Measurements from ENCODE around the gene MLN.

The MLN gene

GRCh38 chr6:33746036-33746600 lies 57.7 kb downstream of the MLN start:
- Histone ChIP-seq H3K9me2 (replicated peaks; ENCODE audit: low read depth, low read length) (no peaks in the 10 kb centered on the region), H3K9ac (ENCODE audit: low read depth, low read length, poor library complexity, severe bottlenecking) (no peak overlapping the region), H3K9me3 (ENCODE audit: insufficient read depth, low read depth, low read length) (no peaks in the 10 kb centered on the region), H3K4me2 (ENCODE audit: low read depth, low read length, poor library complexity, severe bottlenecking) (no peak overlapping the region), H3K4me1 (ENCODE audit: insufficient read depth, low read length, poor library complexity, severe bottlenecking) (peaks cover 18% of the 10 kb centered on the region), H4K20me1 (ENCODE audit: insufficient read depth, low read length, poor library complexity, severe bottlenecking) (no peaks in the 10 kb centered on the region), H3K36me3 (ENCODE audit: insufficient read depth, low read length) (no peaks in the 10 kb centered on the region), H3K79me2 (ENCODE audit: insufficient read depth, low read length) (no peaks in the 10 kb centered on the region), H3F3A (ENCODE audit: low read depth) (no peaks in the 10 kb centered on the region), H3K4me3 (ENCODE audit: low read length, poor library complexity, severe bottlenecking) (no peak overlapping the region), H3K27me3 (ENCODE audit: insufficient read depth, low read length, poor library complexity, severe bottlenecking) (no peaks in the 10 kb centered on the region), H2AFZ (ENCODE audit: low read length) (no peak overlapping the region)
- TF ChIP-seq EZH2phosphoT487 (IDR thresholded peaks at IDR 0.05; ENCODE audit: borderline replicate concordance), result no peak

GRCh38 chr6:33745548-33745947 lies 58.3 kb downstream of the MLN start:
- H3F3A ChIP-seq (ENCODE audit: low read depth), result no peaks in the 10 kb centered on the region
- no peaks in the 10 kb centered on the region for H3K9me2 ChIP-seq (replicated peaks; ENCODE audit: low read depth, low read length)
- no peaks in the 10 kb centered on the region for H4K20me1 ChIP-seq (ENCODE audit: insufficient read depth, low read length, poor library complexity, severe bottlenecking)
- H2AFZ ChIP-seq (ENCODE audit: low read length), result no peak overlapping the region
- peaks cover 18% of the 10 kb centered on the region for H3K4me1 ChIP-seq (ENCODE audit: insufficient read depth, low read length, poor library complexity, severe bottlenecking)
- H3K9ac ChIP-seq (ENCODE audit: low read depth, low read length, poor library complexity, severe bottlenecking), result peak overlapping the region; percentile 59
- H3K36me3 ChIP-seq (ENCODE audit: insufficient read depth, low read length), result no peaks in the 10 kb centered on the region
- no peaks in the 10 kb centered on the region for H3K79me2 ChIP-seq (ENCODE audit: insufficient read depth, low read length)
- no peaks in the 10 kb centered on the region for H3K27me3 ChIP-seq (ENCODE audit: insufficient read depth, low read length, poor library complexity, severe bottlenecking)
- no peak for TF ChIP-seq CTCF (conservative IDR thresholded peaks at IDR 0.05; ENCODE audit: low read length)
- no peak for TF ChIP-seq EZH2phosphoT487 (IDR thresholded peaks at IDR 0.05; ENCODE audit: borderline replicate concordance)
- H3K9me3 ChIP-seq (ENCODE audit: insufficient read depth, low read depth, low read length), result no peaks in the 10 kb centered on the region
- no peak overlapping the region for H3K4me3 ChIP-seq (ENCODE audit: low read length, poor library complexity, severe bottlenecking)
- H3K4me2 ChIP-seq (ENCODE audit: low read depth, low read length, poor library complexity, severe bottlenecking), result no peak overlapping the region

GRCh38 chr6:33744895-33745546 lies 58.8 kb downstream of the MLN start:
- Histone ChIP-seq H4K20me1 (ENCODE audit: insufficient read depth, low read length, poor library complexity, severe bottlenecking) (no peaks in the 10 kb centered on the region), H3K4me3 (ENCODE audit: low read length, poor library complexity, severe bottlenecking) (no peak overlapping the region), H3K36me3 (ENCODE audit: insufficient read depth, low read length) (no peaks in the 10 kb centered on the region), H3K79me2 (ENCODE audit: insufficient read depth, low read length) (no peaks in the 10 kb centered on the region), H3K27me3 (ENCODE audit: insufficient read depth, low read length, poor library complexity, severe bottlenecking) (no peaks in the 10 kb centered on the region), H3K9me3 (ENCODE audit: insufficient read depth, low read depth, low read length) (no peaks in the 10 kb centered on the region), H3K9ac (ENCODE audit: low read depth, low read length, poor library complexity, severe bottlenecking) (peak overlapping the region; percentile 59), H3K4me1 (ENCODE audit: insufficient read depth, low read length, poor library complexity, severe bottlenecking) (peaks cover 18% of the 10 kb centered on the region), H3K4me2 (ENCODE audit: low read depth, low read length, poor library complexity, severe bottlenecking) (no peak overlapping the region), H3F3A (ENCODE audit: low read depth) (no peaks in the 10 kb centered on the region), H2AFZ (ENCODE audit: low read length) (no peak overlapping the region), H3K9me2 (replicated peaks; ENCODE audit: low read depth, low read length) (no peaks in the 10 kb centered on the region)
- TF ChIP-seq EZH2phosphoT487 (IDR thresholded peaks at IDR 0.05; ENCODE audit: borderline replicate concordance) (no peak), CTCF (conservative IDR thresholded peaks at IDR 0.05; ENCODE audit: low read length) (no peak)
